GDM1 (cell line): ENCODE results near the gene CYP4F3.
"Not testable (repeated sequence)": the region's sequence is repeated elsewhere in the genome, so short reads cannot be mapped to it uniquely, and the experiment has no call there.

Experiments used
- DNase-seq: peaks from one replicate; lab custom pipeline; 2025; lab: John Stamatoyannopoulos, UW

CYP4F3 gene

GRCh38 chr19:15629003-15629880 lies 11.5 kb upstream of the CYP4F3 start:
- DNase-seq: peak; percentile 44

GRCh38 chr19:15631817-15632216 lies 8.9 kb upstream of the CYP4F3 start:
- DNase-seq: no peak

GRCh38 chr19:15633082-15633835 lies 7.4 kb upstream of the CYP4F3 start:
- DNase-seq: no peak

GRCh38 chr19:15634105-15634504 lies 6.6 kb upstream of the CYP4F3 start:
- DNase-seq: no peak

GRCh38 chr19:15635016-15635805 lies 5.5 kb upstream of the CYP4F3 start:
- DNase-seq: no peak

- no peak for DNase-seq
These were observed 4.7 kb upstream of the CYP4F3 start for GRCh38 chr19:15636026-15636425.

- no peak for DNase-seq
These were observed 1.1 kb upstream of the CYP4F3 start for GRCh38 chr19:15639596-15639995.

- no peak for DNase-seq
These were observed 354 bp downstream of the CYP4F3 start for GRCh38 chr19:15640904-15641597.

- DNase-seq: no peak
These were observed 1.3 kb downstream of the CYP4F3 start for GRCh38 chr19:15641901-15642491.

- no peak for DNase-seq
These were observed 2.1 kb downstream of the CYP4F3 start for GRCh38 chr19:15642807-15643206.

- DNase-seq: no peak
These were observed 2.7 kb downstream of the CYP4F3 start for GRCh38 chr19:15643387-15643786.

GRCh38 chr19:15644066-15644741 lies 3.5 kb downstream of the CYP4F3 start:
- DNase-seq: no peak

- no peak for DNase-seq
These were observed 4.1 kb downstream of the CYP4F3 start for GRCh38 chr19:15644816-15645215.

GRCh38 chr19:15649526-15649925 lies 8.8 kb downstream of the CYP4F3 start:
- DNase-seq: no peak

- DNase-seq: not testable (repeated sequence)
These were observed 9.4 kb downstream of the CYP4F3 start for GRCh38 chr19:15650123-15650522.

- DNase-seq: no peak
These were observed 11.1 kb downstream of the CYP4F3 start for GRCh38 chr19:15651791-15652190.

GRCh38 chr19:15652559-15653278 lies 12.0 kb downstream of the CYP4F3 start:
- DNase-seq: no peak

- DNase-seq: no peak
These were observed 15.8 kb downstream of the CYP4F3 start for GRCh38 chr19:15656467-15656866.

- DNase-seq: no peak
These were observed 22.6 kb downstream of the CYP4F3 start for GRCh38 chr19:15663247-15663646.

GRCh38 chr19:15666186-15666585 lies 25.5 kb downstream of the CYP4F3 start:
- DNase-seq: no peak
